ENCODE data around the gene LRRC8E. TPM values are rescaled to one million over a fixed set of nuclear protein-coding genes. Genes with fewer than 3 reads are reported as not detected.
A peak's percentile ranks its signal among the peaks of the same experiment; 100 is the strongest.
"Not testable (repeated sequence)": the region's sequence is repeated elsewhere in the genome, so short reads cannot be mapped to it uniquely, and the experiment has no call there.

Gene LRRC8E
- polyA plus RNA-seq, 1 experiment = 8.6 TPM

DNA sequence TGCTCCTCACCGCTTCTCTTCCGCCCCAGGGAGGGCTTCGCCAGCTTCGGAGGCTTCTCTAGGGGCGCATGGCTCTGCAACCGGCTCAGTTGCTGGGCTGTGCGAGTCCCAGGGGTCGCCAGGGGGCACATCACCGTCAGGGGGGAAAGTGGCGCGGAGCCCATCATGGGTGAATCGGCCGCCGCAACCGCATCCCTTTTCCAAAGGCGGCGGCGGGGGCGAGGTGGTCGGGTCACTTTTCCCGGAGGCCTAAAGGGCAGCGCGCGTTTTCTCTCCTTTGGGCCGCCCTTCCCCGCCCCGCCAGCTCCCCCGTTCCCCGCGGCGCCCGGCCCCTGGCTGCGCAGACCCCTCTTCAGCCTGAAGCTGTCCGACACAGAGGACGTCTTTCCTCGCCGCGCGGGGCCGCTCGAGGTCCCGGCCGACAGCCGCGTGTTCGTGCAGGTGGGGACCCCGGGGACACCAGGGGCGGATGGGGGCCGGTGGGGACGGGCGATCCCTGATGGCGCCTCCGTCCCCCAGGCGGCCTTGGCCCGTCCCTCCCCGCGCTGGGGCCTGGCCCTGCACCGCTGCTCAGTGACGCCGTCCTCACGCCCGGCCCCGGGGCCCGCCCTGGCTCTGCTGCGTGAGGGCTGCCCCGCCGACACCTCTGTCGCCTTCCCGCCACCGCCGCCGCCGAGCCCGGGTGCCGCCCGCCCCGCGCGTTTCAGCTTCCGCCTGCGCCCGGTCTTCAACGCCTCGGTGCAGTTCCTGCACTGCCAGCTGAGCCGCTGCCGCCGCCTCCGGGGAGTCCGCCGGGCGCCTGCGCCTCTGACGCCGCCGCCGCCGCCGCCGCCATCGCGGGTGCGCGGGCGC, 28.0 kb downstream of the LRRC8E start:
- TF ChIP-seq, protein P1, sequence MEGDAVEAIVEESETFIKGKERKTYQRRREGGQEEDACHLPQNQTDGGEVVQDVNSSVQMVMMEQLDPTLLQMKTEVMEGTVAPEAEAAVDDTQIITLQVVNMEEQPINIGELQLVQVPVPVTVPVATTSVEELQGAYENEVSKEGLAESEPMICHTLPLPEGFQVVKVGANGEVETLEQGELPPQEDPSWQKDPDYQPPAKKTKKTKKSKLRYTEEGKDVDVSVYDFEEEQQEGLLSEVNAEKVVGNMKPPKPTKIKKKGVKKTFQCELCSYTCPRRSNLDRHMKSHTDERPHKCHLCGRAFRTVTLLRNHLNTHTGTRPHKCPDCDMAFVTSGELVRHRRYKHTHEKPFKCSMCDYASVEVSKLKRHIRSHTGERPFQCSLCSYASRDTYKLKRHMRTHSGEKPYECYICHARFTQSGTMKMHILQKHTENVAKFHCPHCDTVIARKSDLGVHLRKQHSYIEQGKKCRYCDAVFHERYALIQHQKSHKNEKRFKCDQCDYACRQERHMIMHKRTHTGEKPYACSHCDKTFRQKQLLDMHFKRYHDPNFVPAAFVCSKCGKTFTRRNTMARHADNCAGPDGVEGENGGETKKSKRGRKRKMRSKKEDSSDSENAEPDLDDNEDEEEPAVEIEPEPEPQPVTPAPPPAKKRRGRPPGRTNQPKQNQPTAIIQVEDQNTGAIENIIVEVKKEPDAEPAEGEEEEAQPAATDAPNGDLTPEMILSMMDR (IDR thresholded peaks at IDR 0.05; ENCODE audit: insufficient read depth, low read depth, low read length) = no peak
- no peak for DNase-seq (ENCODE audit: low read depth)
- ChIA-PET CTCF (interaction anchor here (0.5 to 1.4 kb wide), 6 partner anchors 8 to 64 kb away, joined by 3 to 6 read pairs (median 3); partner anchors contain the start of gene MAP2K7), POLR2A (no interaction called here)
- peaks cover 6% of the 10 kb centered on the region for H3K36me3 ChIP-seq (ENCODE audit: control insufficient read depth, insufficient read depth, low read length)
- peak overlapping the region; percentile 49 for H3K4me3 ChIP-seq (ENCODE audit: low read depth, low read length)
- no peaks in the 10 kb centered on the region for H3K27me3 ChIP-seq (ENCODE audit: control insufficient read depth, insufficient read depth, low read length)

DNA sequence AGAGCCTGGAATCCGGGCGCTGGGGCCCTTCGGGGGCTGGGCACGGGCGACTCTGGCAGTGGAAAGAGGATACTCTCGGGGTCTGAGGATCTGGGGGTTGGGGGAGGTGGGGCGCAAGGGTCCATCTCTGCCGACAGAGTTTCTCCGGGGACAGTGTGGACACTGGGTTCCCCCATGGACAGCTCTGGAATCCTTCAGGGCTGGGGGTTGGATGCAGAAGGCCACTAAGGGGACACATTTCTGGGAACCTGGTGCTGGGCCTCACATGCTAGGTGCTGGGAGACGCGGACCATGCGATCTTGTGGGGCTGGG, 28.6 kb downstream of the LRRC8E start:
- H3K27me3 ChIP-seq (ENCODE audit: control insufficient read depth, insufficient read depth, low read length) = no peaks in the 10 kb centered on the region
- H3K36me3 ChIP-seq (ENCODE audit: control insufficient read depth, insufficient read depth, low read length) = peaks cover 6% of the 10 kb centered on the region
- no peak for DNase-seq (ENCODE audit: low read depth)
- POLR2A ChIA-PET = no interaction called here
- CTCF ChIA-PET = interaction anchor here (0.8 to 1.4 kb wide), 4 partner anchors 9 to 332 kb away, joined by 3 read pairs; no protein-coding TSS in a partner anchor
- peak overlapping the region; percentile 49 for H3K4me3 ChIP-seq (ENCODE audit: low read depth, low read length)
- TF ChIP-seq, protein P1 (IDR thresholded peaks at IDR 0.05; ENCODE audit: insufficient read depth, low read depth, low read length) = no peak

GRCh38 chr19:7917267-7918061, 29.2 kb downstream of the LRRC8E start:
- ChIA-PET CTCF (interaction anchor here (0.8 to 7.1 kb wide), 14 partner anchors 8 to 346 kb away, joined by 3 to 29 read pairs (median 4); partner anchors contain the start of genes CTXN1 and TIMM44), POLR2A (no interaction called here)
- peaks cover 7% of the 10 kb centered on the region for H3K36me3 ChIP-seq (ENCODE audit: control insufficient read depth, insufficient read depth, low read length)
- DNase-seq (ENCODE audit: low read depth) = no peak
- H3K27me3 ChIP-seq (ENCODE audit: control insufficient read depth, insufficient read depth, low read length) = no peaks in the 10 kb centered on the region
- peak overlapping the region; percentile 49 for H3K4me3 ChIP-seq (ENCODE audit: low read depth, low read length)
- TF ChIP-seq, protein P1 (IDR thresholded peaks at IDR 0.05; ENCODE audit: insufficient read depth, low read depth, low read length) = peak; percentile 62

DNA sequence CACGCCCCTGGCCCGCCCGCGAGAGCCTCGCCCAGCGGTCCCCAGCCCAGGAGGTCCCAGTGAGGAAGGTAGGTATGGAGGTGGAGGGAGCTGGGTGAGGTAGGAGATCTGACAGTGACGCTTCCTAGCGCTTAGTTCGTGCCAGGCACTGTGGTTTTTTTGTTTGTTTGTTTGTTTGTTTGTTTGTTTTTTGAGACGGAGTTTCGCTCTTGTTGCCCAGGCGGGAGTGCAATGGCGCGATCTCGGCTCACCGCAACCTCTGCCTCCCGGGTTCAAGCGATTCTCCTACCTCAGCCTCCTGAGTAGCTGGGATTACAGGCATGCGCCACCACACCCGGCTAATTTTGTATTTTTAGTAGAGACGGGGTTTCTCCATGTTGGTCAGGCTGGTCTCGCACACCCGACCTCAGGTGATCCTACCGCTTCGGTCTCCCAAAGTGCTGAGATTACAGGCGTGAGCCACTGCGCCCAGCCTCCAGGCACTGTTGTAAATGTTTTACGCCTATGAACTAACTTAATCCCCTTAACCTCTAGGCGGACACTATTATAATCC, 29.8 kb downstream of the LRRC8E start:
- H3K4me3 ChIP-seq (ENCODE audit: low read depth, low read length) = peak overlapping the region; percentile 49
- POLR2A ChIA-PET = not testable (repeated sequence)

GRCh38 chr19:7918615-7919421, 30.5 kb downstream of the LRRC8E start:
- TF ChIP-seq, protein P1 (IDR thresholded peaks at IDR 0.05; ENCODE audit: insufficient read depth, low read depth, low read length) = no peak
- no peaks in the 10 kb centered on the region for H3K27me3 ChIP-seq (ENCODE audit: control insufficient read depth, insufficient read depth, low read length)
- CTCF ChIA-PET = interaction anchor here (1.1 to 7.1 kb wide), 9 partner anchors 8 to 65 kb away, joined by 3 to 29 read pairs (median 10); partner anchors contain the start of genes CTXN1 and TIMM44
- no peak overlapping the region for H3K4me3 ChIP-seq (ENCODE audit: low read depth, low read length)
- no peak for DNase-seq (ENCODE audit: low read depth)
- H3K36me3 ChIP-seq (ENCODE audit: control insufficient read depth, insufficient read depth, low read length) = peaks cover 9% of the 10 kb centered on the region
- POLR2A ChIA-PET = interaction anchor here (1.1 kb wide), 1 partner anchor 15 kb away, joined by 3 read pairs; the partner anchor contains the start of gene MAP2K7

More for the DNA sequence above, 29.8 kb downstream of the LRRC8E start:
- H3K36me3 ChIP-seq (ENCODE audit: control insufficient read depth, insufficient read depth, low read length); H3K27me3 ChIP-seq (ENCODE audit: control insufficient read depth, insufficient read depth, low read length); DNase-seq (ENCODE audit: low read depth): not testable (repeated sequence)
- CTCF ChIA-PET = interaction anchor here (0.8 to 7.1 kb wide), 11 partner anchors 8 to 346 kb away, joined by 3 to 29 read pairs (median 5); partner anchors contain the start of genes CTXN1 and TIMM44

Data from BJ (cell line).